Smooth muscle cell of the pulmonary artery (primary cell): Measurements from ENCODE around the gene FRS3. TPM values are rescaled to one million over a fixed set of nuclear protein-coding genes. Genes with fewer than 3 reads are reported as not detected.

Experiments
- total RNA-seq: library from RNA; depleted of rRNA; stranded (reverse); fragments of >200 nt; gene quantifications from 2 replicates; pipeline ENCODE4 v1.2.3, GENCODE V29; 2014

The FRS3 gene, protein sequence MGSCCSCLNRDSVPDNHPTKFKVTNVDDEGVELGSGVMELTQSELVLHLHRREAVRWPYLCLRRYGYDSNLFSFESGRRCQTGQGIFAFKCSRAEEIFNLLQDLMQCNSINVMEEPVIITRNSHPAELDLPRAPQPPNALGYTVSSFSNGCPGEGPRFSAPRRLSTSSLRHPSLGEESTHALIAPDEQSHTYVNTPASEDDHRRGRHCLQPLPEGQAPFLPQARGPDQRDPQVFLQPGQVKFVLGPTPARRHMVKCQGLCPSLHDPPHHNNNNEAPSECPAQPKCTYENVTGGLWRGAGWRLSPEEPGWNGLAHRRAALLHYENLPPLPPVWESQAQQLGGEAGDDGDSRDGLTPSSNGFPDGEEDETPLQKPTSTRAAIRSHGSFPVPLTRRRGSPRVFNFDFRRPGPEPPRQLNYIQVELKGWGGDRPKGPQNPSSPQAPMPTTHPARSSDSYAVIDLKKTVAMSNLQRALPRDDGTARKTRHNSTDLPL
- total RNA-seq, result 1.8 and 2.8 TPM in 2 replicates

DNA sequence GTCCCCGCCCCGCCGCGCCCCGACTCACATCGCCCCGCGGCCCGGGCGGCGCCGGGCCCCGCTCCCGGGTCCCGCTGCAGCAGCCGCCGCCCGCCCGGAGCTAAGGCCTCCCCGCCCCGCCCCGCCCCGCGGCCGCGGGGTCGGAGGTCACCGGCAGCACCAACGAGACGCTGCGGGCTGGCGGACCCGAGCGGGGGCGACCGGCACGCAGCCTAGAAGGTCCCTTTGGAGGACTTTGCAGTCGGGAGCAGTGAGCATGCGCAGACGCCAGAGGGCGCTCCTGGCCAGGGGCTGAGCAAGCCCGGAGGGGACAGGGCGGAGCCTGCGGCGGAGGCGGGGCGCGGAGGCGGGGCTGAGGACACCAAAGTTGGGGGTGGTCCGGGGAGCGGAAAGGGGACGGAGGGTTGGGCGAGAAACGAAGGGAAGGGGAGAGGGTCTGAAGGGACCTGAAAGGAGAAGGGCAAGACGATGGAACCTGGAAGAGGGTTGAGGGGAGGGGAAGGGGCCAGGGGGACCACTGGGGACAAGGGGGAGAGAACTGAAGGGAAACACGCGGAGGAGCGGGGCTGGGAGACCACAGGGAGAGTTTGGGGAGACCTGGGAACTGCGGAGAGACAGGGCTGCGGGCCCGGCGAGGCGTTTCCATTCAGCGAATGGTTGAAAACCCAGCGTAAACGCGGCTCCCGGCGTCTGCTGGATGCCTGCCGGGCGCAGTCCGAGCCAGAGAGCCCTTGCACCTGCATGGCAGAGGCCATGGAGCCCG, at the start of gene FRS3:
TSS of gene FRS3 (minus strand) at position 113 of the 763 bp plus-strand sequence. CDS start 2,913 bp downstream, outside the sequence.

DNA sequence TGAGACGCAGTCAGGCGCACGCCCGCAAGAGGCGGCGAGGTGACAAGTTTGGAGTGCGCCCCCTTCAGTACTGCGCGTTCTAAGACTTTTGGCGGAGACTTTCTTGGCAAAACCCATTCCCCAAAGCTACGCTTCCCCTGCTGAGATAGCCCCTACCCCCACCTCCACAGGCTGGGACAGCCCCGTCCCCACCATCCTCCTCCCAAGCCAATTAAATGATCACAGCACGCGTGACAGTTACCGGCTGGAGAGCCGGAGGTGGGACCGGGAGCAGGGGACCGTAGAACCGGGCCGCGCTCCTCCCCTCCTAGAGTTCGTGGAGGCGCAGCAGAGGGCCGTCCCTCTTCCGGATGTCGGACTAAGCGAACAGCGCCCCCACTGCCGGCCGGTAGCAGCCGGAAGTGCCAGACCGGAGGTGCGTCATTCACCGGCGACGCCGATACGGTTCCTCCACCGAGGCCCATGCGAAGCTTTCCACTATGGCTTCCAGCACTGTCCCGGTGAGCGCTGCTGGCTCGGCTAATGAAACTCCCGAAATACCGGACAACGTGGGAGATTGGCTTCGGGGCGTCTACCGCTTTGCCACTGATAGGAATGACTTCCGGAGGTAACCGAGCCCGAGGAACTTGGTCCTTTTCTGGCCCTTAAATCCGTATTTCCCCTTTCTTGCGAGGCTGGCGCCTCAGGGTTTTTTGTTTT, 7.7 kb upstream of the FRS3 start, which contains the start of gene TOMM6:
TSS of gene TOMM6 (plus strand) at position 476 of the 699 bp plus-strand sequence. CDS start at position 480, 4 bp downstream.

DNA sequence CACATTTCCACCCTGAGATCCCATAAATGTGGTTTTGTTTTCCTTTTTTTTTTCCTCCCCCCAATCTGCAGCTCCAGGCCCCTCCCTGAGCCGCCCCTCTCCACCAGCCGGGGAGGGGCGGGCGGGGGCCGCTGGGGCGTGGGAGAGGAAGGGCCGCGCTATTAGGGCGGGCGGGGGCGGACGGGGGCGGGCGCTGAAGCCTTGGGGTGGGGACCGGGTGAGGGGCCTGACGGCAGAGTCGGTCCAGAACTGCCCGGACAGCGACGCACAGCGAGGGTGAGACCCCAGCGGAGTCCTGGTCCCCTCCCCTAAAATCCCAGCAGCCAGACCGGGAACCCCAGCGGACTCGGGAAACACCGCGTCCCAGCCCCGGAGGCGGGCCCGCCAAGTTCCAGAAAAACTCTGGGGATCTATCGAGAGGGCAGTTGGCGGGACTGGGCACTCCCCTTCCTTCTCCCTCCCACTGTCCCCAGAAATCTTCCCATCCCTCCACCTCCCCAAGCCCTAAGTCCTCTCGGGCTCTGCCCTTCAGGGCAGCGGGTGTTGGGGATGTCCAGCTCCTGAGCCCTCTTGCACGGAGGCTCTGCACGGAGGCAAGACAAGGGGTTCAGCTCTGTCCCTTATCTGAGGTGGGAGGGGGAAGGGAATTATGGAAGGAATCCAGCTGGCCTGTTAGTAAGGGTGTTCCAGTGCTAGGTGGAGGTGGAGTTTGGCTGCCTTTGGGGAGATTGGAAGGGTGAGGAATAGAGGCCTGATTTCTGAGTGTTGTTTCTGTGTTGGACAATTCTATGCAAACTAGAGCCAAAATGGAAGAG, 1.1 kb upstream of the FRS3 start, which contains the start of gene PRICKLE4:
TSS of gene PRICKLE4 (plus strand) at position 232 of the 815 bp plus-strand sequence. CDS start 2,692 bp downstream, outside the sequence.

DNA sequence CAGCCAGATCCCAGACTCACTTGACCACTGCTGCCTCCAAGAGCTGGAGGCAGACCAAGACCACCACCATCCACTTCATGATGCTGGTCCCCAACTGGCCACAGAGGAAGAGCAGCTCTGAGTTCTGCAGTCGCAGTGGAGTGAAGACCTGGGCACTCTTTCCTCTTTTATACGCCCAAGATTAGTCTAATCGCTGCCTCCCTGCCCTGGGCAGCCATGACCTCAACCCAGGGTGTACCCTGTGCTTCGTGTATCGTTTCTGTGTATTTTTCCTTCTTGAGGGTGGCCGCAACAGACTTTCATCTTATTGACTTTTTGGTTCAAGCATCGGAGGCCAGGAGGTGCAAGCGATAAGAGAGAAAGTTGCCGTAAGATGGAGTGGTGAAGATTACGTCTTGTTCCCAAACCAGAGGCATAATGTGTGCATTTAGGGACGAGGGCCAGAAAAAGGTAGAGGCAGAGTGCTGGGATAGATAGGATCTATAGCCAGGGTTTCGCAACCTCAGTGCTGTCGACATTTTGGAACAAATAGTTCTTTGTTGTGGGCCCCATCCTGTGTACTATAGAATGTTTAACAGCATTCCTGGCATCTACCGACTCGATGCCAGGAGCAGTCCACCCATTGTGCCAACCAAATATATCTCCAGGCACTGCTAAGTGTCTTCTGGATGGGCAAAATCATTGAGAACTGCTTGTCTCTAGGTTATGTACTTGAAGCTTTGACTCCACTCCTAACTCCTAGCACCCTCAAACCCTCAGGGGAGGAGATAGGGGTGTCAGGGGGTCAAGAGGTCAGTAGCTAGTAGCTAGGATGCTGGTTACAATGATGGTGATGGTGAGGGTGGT, 32.2 kb downstream of the FRS3 start, which contains the start of gene PGC:
TSS of gene PGC (minus strand) at position 142 of the 846 bp plus-strand sequence. CDS start at position 79, 63 bp downstream.

DNA sequence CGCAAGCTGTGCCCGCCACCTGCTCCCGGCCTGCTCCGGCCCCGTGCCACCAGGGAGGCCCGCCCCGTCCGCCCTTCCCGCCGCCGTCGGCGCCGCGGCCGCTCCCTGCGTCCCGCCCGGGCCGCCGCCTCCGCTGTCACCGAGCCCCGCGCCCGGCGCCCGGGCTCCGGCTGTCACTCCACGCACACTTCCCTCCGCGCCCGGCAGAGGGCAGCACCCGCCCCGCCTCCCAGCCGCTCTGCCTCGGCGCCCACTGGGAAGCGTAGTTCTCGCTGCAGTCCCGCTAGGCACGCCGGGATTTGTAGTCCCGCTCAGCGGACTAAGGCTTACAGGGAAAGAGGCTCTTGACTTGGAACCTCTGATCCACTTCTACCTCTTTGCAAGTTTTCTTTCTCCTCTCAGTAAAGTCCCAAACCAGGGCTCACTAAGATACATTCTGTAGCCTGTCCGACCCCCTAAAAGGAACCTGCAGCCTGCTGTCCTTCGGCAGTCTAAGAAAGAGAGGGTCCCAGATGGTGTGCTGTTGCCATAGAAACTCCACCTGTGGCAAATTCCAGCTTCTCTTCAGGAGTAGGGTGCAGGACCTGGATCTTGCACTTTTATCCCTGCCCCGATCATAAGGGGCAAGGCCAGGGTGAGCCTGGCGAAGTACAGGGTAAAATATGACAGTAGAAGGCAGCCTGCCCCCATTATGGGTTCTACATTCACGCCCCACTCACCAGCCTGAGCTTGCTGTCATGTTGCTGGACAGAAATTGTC, 44.1 kb downstream of the FRS3 start, which contains the start of gene TFEB:
TSS of gene TFEB (minus strand) at position 182 of the 759 bp plus-strand sequence. CDS start 44,395 bp downstream, outside the sequence.

Other genes with a start within 250 kb of the FRS3 start
- gene FOXP4, start 233.5 kb downstream of the FRS3 start, total RNA-seq, result 3.5 and 6.5 TPM in 2 replicates
- gene MDFI, start 141.4 kb downstream of the FRS3 start, total RNA-seq, result 0.26 and 0.33 TPM in 2 replicates
- gene TFEB, start 44.3 kb downstream of the FRS3 start, total RNA-seq, result 3.5 and 6.5 TPM in 2 replicates
- gene PGC, start 32.5 kb downstream of the FRS3 start, total RNA-seq, result not detected in 2 replicates
- 0.36 TPM in 1 of 2 replicates, not detected in the other for gene PRICKLE4, start 882 bp upstream of the FRS3 start, total RNA-seq
- gene TOMM6, start 7.8 kb upstream of the FRS3 start, total RNA-seq, result 33.1 and 36.9 TPM in 2 replicates
- 2.8 and 3.5 TPM in 2 replicates for gene USP49, start 115.5 kb upstream of the FRS3 start, total RNA-seq
- gene MED20, start 141.2 kb upstream of the FRS3 start, total RNA-seq, result 19.9 and 21.9 TPM in 2 replicates
- 11.5 and 18.2 TPM in 2 replicates for gene BYSL, start 141.6 kb upstream of the FRS3 start, total RNA-seq
- gene CCND3, start 161.9 kb upstream of the FRS3 start, total RNA-seq, result 14.8 and 16.6 TPM in 2 replicates